Panc1 (cell line): ENCODE data around the gene USP17L26.
"Not testable (repeated sequence)": the region's sequence is repeated elsewhere in the genome, so short reads cannot be mapped to it uniquely, and the experiment has no call there.

ENCODE experiments used
- CTCF ChIP-seq: fragments of 450-650 bp; IDR thresholded peaks from 2 replicates; pipeline ENCODE4 v1.5.1; 2017; ENCODE audit warnings: mild to moderate bottlenecking
- POLR2AphosphoS5 ChIP-seq: IDR thresholded peaks from 2 replicates; pipeline ENCODE4 v1.6.1; 2012; ENCODE audit warnings: mild to moderate bottlenecking, low read depth, low read length, moderate library complexity
- REST ChIP-seq, 2 experiments: IDR thresholded peaks; 2 replicates each; pipeline ENCODE4 v1.6.1; 2011 to 2012; ENCODE audit warnings: low read depth in 2 of 2, control low read depth in 1 of 2, low read length in 1 of 2, mild to moderate bottlenecking in 1 of 2, moderate library complexity in 1 of 2; ENCODE audit not compliant: insufficient read depth in 1 of 2
- SIN3A ChIP-seq: IDR thresholded peaks from 2 replicates; pipeline ENCODE4 v1.6.1; 2012; ENCODE audit warnings: low read depth, mild to moderate bottlenecking, low read length, moderate library complexity, borderline replicate concordance; ENCODE audit not compliant: insufficient read depth
- TCF7L2 ChIP-seq: IDR thresholded peaks from 2 replicates; pipeline ENCODE4 v1.6.1; 2011; ENCODE audit warnings: mild to moderate bottlenecking, low read depth, low read length, inconsistent platforms

GRCh38 chr4:9353338-9353737, 18.9 kb downstream of the USP17L26 start, which contains the start of gene USP17L29:
- not testable (repeated sequence) for TF ChIP-seq REST (IDR thresholded peaks at IDR 0.05; ENCODE audit: insufficient read depth in 1 of 2, low read depth in 2 of 2, low read length in 1 of 2); CTCF; POLR2AphosphoS5; SIN3A; TCF7L2
